Astrocyte (in vitro differentiated cells and primary cell): ENCODE measurements around the gene SOCS4. TPM values are rescaled to one million over a fixed set of nuclear protein-coding genes. Genes with fewer than 3 reads are reported as not detected.

Experiments
- DNase-seq: peaks from one replicate; pipeline ENCODE4 v3.0.0-alpha.2; 2010; ENCODE audit warnings: low read depth
- FAIRE-seq: peaks from 2 replicates; lab custom pipeline; 2011; peaks lifted over from hg19 to GRCh38; lab: Jason Lieb, UNC
- H2AFZ ChIP-seq: 2 replicates; pipeline ENCODE4 v1.6.0; 2012; ENCODE audit warnings: low read depth, low read length, inconsistent platforms
- H3K27ac ChIP-seq: 2 replicates; pipeline ENCODE4 v1.5.1; 2011; ENCODE audit warnings: low read depth, low read length, inconsistent platforms
- H3K27me3 ChIP-seq: 2 replicates; pipeline ENCODE4 v1.6.0; 2011; ENCODE audit warnings: low read length, inconsistent platforms; ENCODE audit not compliant: insufficient read depth
- H3K36me3 ChIP-seq: 2 replicates; pipeline ENCODE4 v1.5.1; 2011; ENCODE audit warnings: low read length, inconsistent platforms; ENCODE audit not compliant: insufficient read depth
- H3K4me1 ChIP-seq: 2 replicates; pipeline ENCODE4 v1.5.1; 2011; ENCODE audit warnings: low read length, inconsistent platforms; ENCODE audit not compliant: insufficient read depth
- H3K4me2 ChIP-seq: 2 replicates; pipeline ENCODE4 v1.6.0; 2012; ENCODE audit warnings: low read length, inconsistent platforms
- H3K4me3 ChIP-seq: 2 replicates; pipeline ENCODE4 v1.5.1; 2011; ENCODE audit warnings: low read depth, mild to moderate bottlenecking, low read length, inconsistent platforms; ENCODE audit not compliant: insufficient read depth
- H3K79me2 ChIP-seq: 2 replicates; pipeline ENCODE4 v1.6.0; 2012; ENCODE audit warnings: mild to moderate bottlenecking, low read length, inconsistent platforms; ENCODE audit not compliant: insufficient read depth
- H3K9ac ChIP-seq: 2 replicates; pipeline ENCODE4 v1.6.0; 2012; ENCODE audit warnings: mild to moderate bottlenecking, low read length, inconsistent platforms
- H3K9me3 ChIP-seq: 2 replicates; pipeline ENCODE4 v1.5.1; 2012; ENCODE audit warnings: low read depth, mild to moderate bottlenecking, low read length, inconsistent platforms; ENCODE audit not compliant: insufficient read depth
- H4K20me1 ChIP-seq: 2 replicates; pipeline ENCODE4 v1.6.0; 2012; ENCODE audit warnings: low read length, inconsistent platforms; ENCODE audit not compliant: insufficient read depth
- H3K27ac Mint-ChIP-seq: one replicate; pipeline ENCODE4 v1.8.0; 2021; ENCODE audit warnings: mild to moderate bottlenecking, mixed read lengths; ENCODE audit not compliant: unreplicated experiment
- H3K27me3 Mint-ChIP-seq: one replicate; pipeline ENCODE4 v1.8.0; 2021; ENCODE audit warnings: low read depth, mixed read lengths; ENCODE audit not compliant: unreplicated experiment
- H3K36me3 Mint-ChIP-seq: one replicate; pipeline ENCODE4 v1.8.0; 2021; ENCODE audit warnings: low read depth, mixed read lengths; ENCODE audit not compliant: unreplicated experiment
- H3K4me1 Mint-ChIP-seq: one replicate; pipeline ENCODE4 v1.8.0; 2021; ENCODE audit warnings: low read depth, mixed read lengths; ENCODE audit not compliant: unreplicated experiment
- H3K4me3 Mint-ChIP-seq: one replicate; pipeline ENCODE4 v1.8.0; 2021; ENCODE audit warnings: mild to moderate bottlenecking, moderate library complexity, mixed read lengths; ENCODE audit not compliant: unreplicated experiment
- H3K9me3 Mint-ChIP-seq: one replicate; pipeline ENCODE4 v1.8.0; 2021; ENCODE audit warnings: mild to moderate bottlenecking, mixed read lengths; ENCODE audit not compliant: unreplicated experiment
- CTCF ChIP-seq: IDR thresholded peaks from 2 replicates; pipeline ENCODE4 v1.5.1; 2011; ENCODE audit warnings: low read depth, mild to moderate bottlenecking, inconsistent platforms, low read length, moderate library complexity; ENCODE audit not compliant: insufficient read depth
- EZH2 ChIP-seq: IDR thresholded peaks from 2 replicates; pipeline ENCODE4 v1.6.1; 2012; ENCODE audit warnings: mild to moderate bottlenecking, low read length, inconsistent platforms; ENCODE audit not compliant: insufficient read depth
- total RNA-seq: library from RNA; stranded (reverse); gene quantifications from 2 replicates; pipeline ENCODE4 v1.2.1, GENCODE V29; 2021

The SOCS4 gene
- total RNA-seq, 1 donor from 2014 or later: 30.5 TPM

DNA sequence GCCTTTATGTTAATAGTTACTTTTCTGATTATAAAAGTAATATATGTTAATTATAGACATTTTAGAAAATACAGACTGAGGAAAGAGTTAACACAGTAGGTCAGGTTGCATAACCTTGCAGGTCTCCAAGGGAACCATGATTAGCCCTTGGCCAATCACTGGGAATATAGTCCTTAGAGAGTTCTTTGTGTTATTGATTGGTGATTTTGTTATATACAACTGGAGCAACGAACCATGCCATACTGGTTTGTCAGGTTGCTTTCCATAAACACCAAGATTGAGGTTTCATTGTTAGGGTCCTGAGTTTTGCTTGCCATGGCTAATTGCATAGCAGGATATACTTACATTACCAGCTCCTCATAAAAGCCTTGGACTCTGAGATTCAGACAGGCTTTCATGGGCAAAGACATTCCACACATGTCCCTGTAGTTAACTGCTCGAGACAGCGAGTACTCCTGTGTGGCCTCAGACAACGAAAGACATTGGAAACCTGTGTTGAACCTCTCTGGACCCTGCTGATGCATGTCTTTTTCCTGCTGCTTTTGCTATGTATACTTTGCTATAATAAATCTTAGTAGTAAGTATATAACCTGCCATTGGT lies 58.1 kb downstream of the SOCS4 start:
- no peaks in the 10 kb centered on the region for H4K20me1 ChIP-seq
- no peaks in the 10 kb centered on the region for H3K4me1 ChIP-seq
- no peaks in the 10 kb centered on the region for H3K36me3 ChIP-seq
- no peaks in the 10 kb centered on the region for H3K79me2 ChIP-seq
- H3K9ac ChIP-seq: no peak overlapping the region
- H3K27ac ChIP-seq: no peak overlapping the region
- H2AFZ ChIP-seq: no peak overlapping the region
- H3K27me3 Mint-ChIP-seq: no peaks in the 10 kb centered on the region
- H3K27ac Mint-ChIP-seq: no peak overlapping the region
- no peaks in the 10 kb centered on the region for H3K9me3 ChIP-seq
- DNase-seq (no peak), FAIRE-seq (no peak)
- H3K9me3 Mint-ChIP-seq: no peaks in the 10 kb centered on the region
- H3K27me3 ChIP-seq: no peaks in the 10 kb centered on the region
- TF ChIP-seq EZH2 (no peak), CTCF (no peak)
- no peak overlapping the region for H3K4me3 Mint-ChIP-seq
- no peak overlapping the region for H3K4me2 ChIP-seq
- no peaks in the 10 kb centered on the region for H3K36me3 Mint-ChIP-seq
- H3K4me3 ChIP-seq: no peak overlapping the region
- no peaks in the 10 kb centered on the region for H3K4me1 Mint-ChIP-seq

DNA sequence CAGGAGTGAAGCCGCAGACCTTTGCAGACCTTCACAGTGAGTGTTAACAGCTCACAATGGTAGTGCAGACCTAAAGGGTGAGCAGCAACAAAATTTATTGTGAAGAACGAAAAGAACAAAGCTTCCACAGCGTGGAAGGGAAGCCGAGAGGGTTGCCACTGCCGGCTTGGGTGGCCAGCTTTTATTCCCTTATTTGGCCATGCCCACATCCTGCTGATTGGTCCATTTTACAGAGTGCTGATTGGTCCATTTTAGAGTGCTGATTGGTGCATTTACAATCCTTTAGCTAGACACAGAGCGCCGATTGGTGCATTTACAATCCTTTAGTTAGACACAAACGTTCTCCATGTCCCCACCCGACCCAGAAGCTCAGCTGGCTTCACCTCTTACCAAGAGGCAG lies 59.9 kb downstream of the SOCS4 start:
- no peak for TF ChIP-seq EZH2
- TF ChIP-seq CTCF: no peak
- H3K27ac ChIP-seq: no peak overlapping the region
- no peak overlapping the region for H3K4me3 ChIP-seq
- H3K4me3 Mint-ChIP-seq: no peak overlapping the region
- no peak for DNase-seq
- no peaks in the 10 kb centered on the region for H3K9me3 ChIP-seq
- no peaks in the 10 kb centered on the region for H3K9me3 Mint-ChIP-seq
- H3K36me3 Mint-ChIP-seq: no peaks in the 10 kb centered on the region
- no peak overlapping the region for H3K27ac Mint-ChIP-seq
- no peaks in the 10 kb centered on the region for H3K4me1 ChIP-seq
- no peak overlapping the region for H3K4me2 ChIP-seq
- no peak for FAIRE-seq
- no peaks in the 10 kb centered on the region for H3K36me3 ChIP-seq
- H3K79me2 ChIP-seq: no peaks in the 10 kb centered on the region
- H3K4me1 Mint-ChIP-seq: no peaks in the 10 kb centered on the region
- no peaks in the 10 kb centered on the region for H3K27me3 ChIP-seq
- no peak overlapping the region for H2AFZ ChIP-seq
- H3K27me3 Mint-ChIP-seq: no peaks in the 10 kb centered on the region
- no peaks in the 10 kb centered on the region for H4K20me1 ChIP-seq
- no peak overlapping the region for H3K9ac ChIP-seq

GRCh38 chr14:55088356-55088755 lies 61.3 kb downstream of the SOCS4 start:
- Histone ChIP-seq H2AFZ (no peak overlapping the region), H4K20me1 (no peaks in the 10 kb centered on the region), H3K4me1 (no peaks in the 10 kb centered on the region), H3K4me2 (no peak overlapping the region), H3K9ac (no peak overlapping the region), H3K4me3 (no peak overlapping the region), H3K36me3 (no peaks in the 10 kb centered on the region), H3K27me3 (no peaks in the 10 kb centered on the region), H3K9me3 (no peaks in the 10 kb centered on the region), H3K27ac (no peak overlapping the region), H3K79me2 (no peaks in the 10 kb centered on the region)
- TF ChIP-seq CTCF (no peak), EZH2 (no peak)
- Mint-ChIP-seq H3K4me3 (no peak overlapping the region), H3K4me1 (no peaks in the 10 kb centered on the region), H3K27ac (no peak overlapping the region), H3K9me3 (no peaks in the 10 kb centered on the region), H3K36me3 (no peaks in the 10 kb centered on the region), H3K27me3 (no peaks in the 10 kb centered on the region)
- no peak for DNase-seq
- no peak for FAIRE-seq
